ENCODE results near the gene CLBA1. TPM values are rescaled to one million over a fixed set of nuclear protein-coding genes. Genes with fewer than 3 reads are reported as not detected.

The CLBA1 gene
- total RNA-seq, 4 donors from 2014 or later, result 0.71 to 4.0 (median 3.3) TPM

DNA sequence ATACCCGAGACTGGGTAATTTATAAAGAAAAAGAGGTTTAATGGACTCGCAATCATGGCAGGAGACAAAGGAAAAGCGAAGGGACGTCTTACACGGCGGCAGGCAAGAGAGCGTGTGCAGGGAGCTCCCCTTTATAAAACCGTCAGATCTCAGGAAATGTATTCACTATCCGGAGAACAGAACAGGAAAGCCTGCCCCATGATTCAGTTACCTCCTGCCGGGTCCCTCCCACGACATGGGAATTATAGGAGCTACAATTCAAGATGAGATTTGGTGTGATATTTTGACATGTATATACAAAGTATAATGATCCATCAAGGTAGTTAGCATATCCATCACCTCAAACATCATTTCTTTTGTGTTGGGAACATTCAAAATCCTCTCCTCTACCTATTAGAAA lies 37.6 kb downstream of the CLBA1 start:
- Histone ChIP-seq H3K4me1 (peaks cover 16 to 23% of the 10 kb centered on the region in 2 donors), H3K27ac (no peak overlapping the region), H3K27me3 (no peaks in the 10 kb centered on the region), H3K9me3 (no peaks in the 10 kb centered on the region), H3K4me3 (no peak overlapping the region), H3K36me3 (no peaks in the 10 kb centered on the region)
- no peak for ATAC-seq
- intact Hi-C loops (cut with DNase I; ENCODE audit: low total_unique reads), result loop anchor here (5.0 kb wide), 1 partner anchor 196 kb away; no protein-coding TSS in a partner anchor
- TF ChIP-seq POLR2A (IDR thresholded peaks at IDR 0.05), result no peak
- TF ChIP-seq, protein P1, sequence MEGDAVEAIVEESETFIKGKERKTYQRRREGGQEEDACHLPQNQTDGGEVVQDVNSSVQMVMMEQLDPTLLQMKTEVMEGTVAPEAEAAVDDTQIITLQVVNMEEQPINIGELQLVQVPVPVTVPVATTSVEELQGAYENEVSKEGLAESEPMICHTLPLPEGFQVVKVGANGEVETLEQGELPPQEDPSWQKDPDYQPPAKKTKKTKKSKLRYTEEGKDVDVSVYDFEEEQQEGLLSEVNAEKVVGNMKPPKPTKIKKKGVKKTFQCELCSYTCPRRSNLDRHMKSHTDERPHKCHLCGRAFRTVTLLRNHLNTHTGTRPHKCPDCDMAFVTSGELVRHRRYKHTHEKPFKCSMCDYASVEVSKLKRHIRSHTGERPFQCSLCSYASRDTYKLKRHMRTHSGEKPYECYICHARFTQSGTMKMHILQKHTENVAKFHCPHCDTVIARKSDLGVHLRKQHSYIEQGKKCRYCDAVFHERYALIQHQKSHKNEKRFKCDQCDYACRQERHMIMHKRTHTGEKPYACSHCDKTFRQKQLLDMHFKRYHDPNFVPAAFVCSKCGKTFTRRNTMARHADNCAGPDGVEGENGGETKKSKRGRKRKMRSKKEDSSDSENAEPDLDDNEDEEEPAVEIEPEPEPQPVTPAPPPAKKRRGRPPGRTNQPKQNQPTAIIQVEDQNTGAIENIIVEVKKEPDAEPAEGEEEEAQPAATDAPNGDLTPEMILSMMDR (IDR thresholded peaks at IDR 0.05 in 4 of 5, conservative IDR thresholded peaks at IDR 0.05 in 1 of 5), result no peak
- in situ Hi-C loops (cut with MboI; ENCODE audit: low sequenced_read_pairs in 4 of 4), result no loop called here
- no peak for DNase-seq

DNA sequence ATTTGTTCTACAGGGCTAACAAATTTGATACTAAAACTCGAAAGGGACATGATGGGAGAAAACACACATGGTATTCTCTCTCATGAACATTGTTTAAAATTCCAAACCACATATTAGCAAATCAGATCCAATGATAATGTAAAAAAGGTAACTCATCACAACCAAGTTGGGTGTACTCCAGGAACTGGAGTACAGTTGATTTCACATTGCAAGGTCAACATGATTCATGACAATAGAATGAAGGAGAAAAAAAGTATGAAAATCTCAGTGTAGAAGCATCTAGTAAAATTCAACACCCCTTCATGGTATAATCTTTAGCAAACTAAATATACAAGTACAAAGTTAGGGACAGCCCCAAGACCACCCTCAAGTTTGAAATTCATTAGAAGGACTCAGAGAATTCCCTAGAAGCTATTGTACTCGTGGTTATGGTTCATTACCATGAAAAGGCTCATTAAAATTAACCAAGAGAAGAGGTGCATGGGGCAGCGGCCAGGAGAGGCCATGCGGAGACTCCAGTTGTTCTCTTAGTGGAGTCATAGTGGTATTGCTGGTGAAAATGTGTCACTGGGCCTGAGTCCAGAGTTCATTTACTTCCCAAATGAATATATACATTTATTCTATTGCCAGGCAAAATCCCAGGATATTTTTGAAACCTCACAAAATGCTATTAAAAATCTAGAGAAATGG lies 38.3 kb downstream of the CLBA1 start:
- H3K9me3 ChIP-seq, result no peaks in the 10 kb centered on the region
- H3K27ac ChIP-seq, result no peak overlapping the region
- H3K4me3 ChIP-seq, result no peak overlapping the region
- H3K4me1 ChIP-seq, result peaks cover 16 to 23% of the 10 kb centered on the region in 2 donors
- ATAC-seq, result no peak
- in situ Hi-C loops (cut with MboI; ENCODE audit: low sequenced_read_pairs in 4 of 4), result no loop called here
- peaks cover 0 to 6% (median 0%) of the 10 kb centered on the region in 3 donors for H3K27me3 ChIP-seq
- H3K36me3 ChIP-seq, result no peaks in the 10 kb centered on the region
- intact Hi-C loops (cut with DNase I; ENCODE audit: low total_unique reads), result loop anchor here (5.0 kb wide), 1 partner anchor 197 kb away; no protein-coding TSS in a partner anchor
- DNase-seq, result no peak
- TF ChIP-seq POLR2A (IDR thresholded peaks at IDR 0.05), result no peak
- TF ChIP-seq, protein P1 (IDR thresholded peaks at IDR 0.05 in 4 of 5, conservative IDR thresholded peaks at IDR 0.05 in 1 of 5), result no peak

DNA sequence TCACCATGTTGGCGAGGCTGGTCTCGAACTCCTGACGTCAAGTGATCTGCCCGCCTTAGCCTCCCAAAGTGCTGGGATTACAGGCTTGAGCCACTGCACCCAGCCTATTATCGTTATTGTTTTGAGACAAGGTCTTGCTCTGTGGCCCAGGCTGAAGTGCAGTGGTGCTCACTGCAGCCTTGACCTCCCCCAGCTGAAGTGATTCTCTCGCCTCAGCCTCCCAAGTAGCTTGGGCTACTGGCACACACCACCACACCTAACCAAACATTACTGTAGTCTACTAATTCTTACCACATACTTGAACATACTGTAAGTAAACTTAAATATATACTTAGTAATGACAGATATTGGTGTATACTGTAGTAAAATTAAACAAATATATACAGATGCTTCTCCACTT lies 39.8 kb downstream of the CLBA1 start:
- Histone ChIP-seq H3K27me3 (peaks cover 0 to 6% (median 6%) of the 10 kb centered on the region in 3 donors), H3K4me1 (peaks cover 10 to 12% of the 10 kb centered on the region in 2 donors), H3K36me3 (no peaks in the 10 kb centered on the region), H3K4me3 (no peak overlapping the region), H3K9me3 (no peaks in the 10 kb centered on the region), H3K27ac (no peak overlapping the region)
- intact Hi-C loops (cut with DNase I; ENCODE audit: low total_unique reads) (no loop called here), in situ Hi-C loops (cut with MboI; ENCODE audit: low sequenced_read_pairs in 4 of 4) (no loop called here)
- DNase-seq (no peak), ATAC-seq (no peak)
- TF ChIP-seq, protein P1 (IDR thresholded peaks at IDR 0.05 in 4 of 5, conservative IDR thresholded peaks at IDR 0.05 in 1 of 5), result no peak
- no peak for TF ChIP-seq POLR2A (IDR thresholded peaks at IDR 0.05)

DNA sequence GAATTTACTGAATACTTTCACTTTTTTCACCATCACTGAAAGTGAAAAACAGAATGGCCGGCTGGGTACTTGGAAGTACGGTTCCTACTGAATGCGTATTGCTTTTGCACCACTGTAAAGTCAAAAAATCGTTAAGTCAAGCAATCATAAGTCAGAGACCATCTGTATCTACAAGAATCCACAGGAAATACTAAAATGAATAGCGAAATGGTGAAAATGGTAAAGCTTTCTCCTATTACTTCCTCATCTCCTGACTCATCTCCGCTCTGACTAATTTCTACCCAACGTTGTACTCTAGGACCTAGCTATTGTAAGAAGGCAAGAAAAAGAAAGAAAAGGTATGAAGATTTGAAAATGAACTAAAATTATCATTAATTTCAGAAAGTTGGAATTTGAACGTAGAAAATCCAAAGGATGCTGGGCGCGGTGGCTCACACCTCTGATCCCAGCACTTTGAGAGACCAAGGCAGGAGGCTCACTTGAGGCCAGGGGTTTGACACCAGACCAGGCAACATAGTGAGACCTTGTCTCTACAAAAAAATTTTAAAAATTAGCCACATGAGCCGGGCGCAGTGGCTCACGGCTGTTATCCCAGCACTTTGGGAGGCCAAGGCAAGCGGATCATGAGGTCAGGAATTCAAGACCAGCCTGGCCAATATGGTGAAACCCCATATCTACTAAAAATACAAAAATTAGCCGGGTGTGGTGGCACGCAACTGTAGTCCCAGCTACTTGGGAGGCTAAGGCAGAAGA lies 40.6 kb downstream of the CLBA1 start:
- TF ChIP-seq POLR2A (IDR thresholded peaks at IDR 0.05), result no peak
- TF ChIP-seq, protein P1 (IDR thresholded peaks at IDR 0.05 in 4 of 5, conservative IDR thresholded peaks at IDR 0.05 in 1 of 5), result no peak
- DNase-seq, result no peak
- Histone ChIP-seq H3K4me3 (no peak overlapping the region), H3K36me3 (no peaks in the 10 kb centered on the region), H3K4me1 (peaks cover 10 to 11% of the 10 kb centered on the region in 2 donors), H3K27me3 (peaks cover 0 to 6% (median 6%) of the 10 kb centered on the region in 3 donors), H3K9me3 (no peaks in the 10 kb centered on the region), H3K27ac (no peak overlapping the region)
- no peak for ATAC-seq
- intact Hi-C loops (cut with DNase I; ENCODE audit: low total_unique reads) (no loop called here), in situ Hi-C loops (cut with MboI; ENCODE audit: low sequenced_read_pairs in 4 of 4) (no loop called here)

All from gastrocnemius medialis (tissue), 4 donors.